Measurements from ENCODE around the gene PPP1R13B.
A peak's percentile ranks its signal among the peaks of the same experiment; 100 is the strongest.

PPP1R13B gene

DNA sequence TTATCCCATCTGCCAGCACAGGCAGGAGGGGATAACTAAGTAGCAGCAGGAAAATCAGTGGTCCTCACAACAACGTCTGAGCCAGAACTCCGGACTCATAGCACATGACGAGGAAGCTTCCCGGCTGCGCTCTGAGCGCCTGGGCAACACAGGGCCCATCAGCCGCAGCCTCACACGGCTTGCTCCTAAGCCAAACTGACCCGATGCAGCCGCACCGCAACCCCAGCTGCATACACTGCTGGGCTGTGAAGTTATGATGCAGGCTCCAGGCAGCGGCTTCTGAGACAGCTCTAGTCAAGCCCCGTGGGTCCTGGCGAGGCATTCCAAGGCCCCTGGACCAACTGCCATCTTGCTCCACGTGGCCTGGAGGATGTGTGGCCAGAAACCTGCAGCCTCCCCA lies 103.7 kb downstream of the PPP1R13B start:
- Histone ChIP-seq H3K27me3 (ENCODE audit: insufficient read depth, poor library complexity, severe bottlenecking) (no peaks in the 10 kb centered on the region), H3K4me3 (replicated peaks; ENCODE audit: insufficient read depth, low read length) (no peak overlapping the region), H3K27ac (replicated peaks) (no peak overlapping the region)
- no peak for DNase-seq (ENCODE audit: low read depth in 1 of 2, low spot score in 1 of 2)
- TF ChIP-seq SPI1 (IDR thresholded peaks at IDR 0.05; ENCODE audit: borderline replicate concordance, low read depth): no peak
- no peak for TF ChIP-seq GABPA (IDR thresholded peaks at IDR 0.05; ENCODE audit: low read depth)

DNA sequence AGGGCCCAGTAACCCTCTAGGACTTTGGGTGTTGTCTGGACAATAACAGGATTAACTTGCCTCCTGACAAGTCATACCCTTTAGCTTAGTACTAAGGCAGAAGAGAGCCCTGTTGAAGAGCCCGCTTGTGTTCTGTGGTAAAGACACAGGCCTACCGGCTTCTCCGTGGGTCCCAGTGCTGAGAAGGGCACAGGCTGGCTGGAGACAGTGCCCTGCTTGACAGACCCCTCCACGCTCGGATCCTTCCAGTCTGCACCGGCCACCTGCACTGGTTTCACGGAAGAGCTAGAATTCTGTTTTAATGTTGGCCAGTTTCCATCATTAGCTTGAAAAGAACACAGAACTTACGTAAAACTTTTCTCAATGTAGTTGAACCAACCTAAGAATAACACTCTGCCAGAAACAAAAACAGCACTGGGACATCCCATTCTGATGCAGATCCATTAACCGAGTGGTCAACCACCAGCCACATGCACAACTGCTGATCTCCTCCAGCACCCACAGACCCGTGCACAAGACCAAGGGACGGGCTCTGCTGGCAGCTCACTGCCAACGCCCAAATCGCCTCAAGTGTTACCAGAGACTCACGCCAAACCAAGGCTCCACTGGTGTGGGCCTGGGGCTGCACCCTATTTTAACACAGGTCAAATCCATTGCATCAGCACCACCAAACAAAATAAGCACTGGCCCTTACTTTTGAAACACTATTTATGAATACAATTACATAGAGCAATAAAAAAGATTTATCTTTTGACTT lies 104.7 kb downstream of the PPP1R13B start:
- no peak overlapping the region for H3K27ac ChIP-seq (replicated peaks)
- H3K27me3 ChIP-seq (ENCODE audit: insufficient read depth, poor library complexity, severe bottlenecking): no peaks in the 10 kb centered on the region
- H3K4me3 ChIP-seq (replicated peaks; ENCODE audit: insufficient read depth, low read length): no peak overlapping the region
- DNase-seq (ENCODE audit: low read depth in 1 of 2, low spot score in 1 of 2): no peak
- TF ChIP-seq REST (IDR thresholded peaks at IDR 0.05; ENCODE audit: insufficient replicate concordance, low read depth) (no peak), GABPA (IDR thresholded peaks at IDR 0.05; ENCODE audit: low read depth) (no peak), SPI1 (IDR thresholded peaks at IDR 0.05; ENCODE audit: borderline replicate concordance, low read depth) (no peak), POLR2AphosphoS5 (IDR thresholded peaks at IDR 0.05; ENCODE audit: low read depth) (no peak)
- TF ChIP-seq, protein P1, sequence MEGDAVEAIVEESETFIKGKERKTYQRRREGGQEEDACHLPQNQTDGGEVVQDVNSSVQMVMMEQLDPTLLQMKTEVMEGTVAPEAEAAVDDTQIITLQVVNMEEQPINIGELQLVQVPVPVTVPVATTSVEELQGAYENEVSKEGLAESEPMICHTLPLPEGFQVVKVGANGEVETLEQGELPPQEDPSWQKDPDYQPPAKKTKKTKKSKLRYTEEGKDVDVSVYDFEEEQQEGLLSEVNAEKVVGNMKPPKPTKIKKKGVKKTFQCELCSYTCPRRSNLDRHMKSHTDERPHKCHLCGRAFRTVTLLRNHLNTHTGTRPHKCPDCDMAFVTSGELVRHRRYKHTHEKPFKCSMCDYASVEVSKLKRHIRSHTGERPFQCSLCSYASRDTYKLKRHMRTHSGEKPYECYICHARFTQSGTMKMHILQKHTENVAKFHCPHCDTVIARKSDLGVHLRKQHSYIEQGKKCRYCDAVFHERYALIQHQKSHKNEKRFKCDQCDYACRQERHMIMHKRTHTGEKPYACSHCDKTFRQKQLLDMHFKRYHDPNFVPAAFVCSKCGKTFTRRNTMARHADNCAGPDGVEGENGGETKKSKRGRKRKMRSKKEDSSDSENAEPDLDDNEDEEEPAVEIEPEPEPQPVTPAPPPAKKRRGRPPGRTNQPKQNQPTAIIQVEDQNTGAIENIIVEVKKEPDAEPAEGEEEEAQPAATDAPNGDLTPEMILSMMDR (IDR thresholded peaks at IDR 0.05; ENCODE audit: insufficient read depth, low read length): no peak

- DNase-seq (ENCODE audit: low read depth in 1 of 2, low spot score in 1 of 2): no peak
- TF ChIP-seq GABPA (IDR thresholded peaks at IDR 0.05; ENCODE audit: low read depth) (no peak), REST (IDR thresholded peaks at IDR 0.05; ENCODE audit: insufficient replicate concordance, low read depth) (no peak), POLR2AphosphoS5 (IDR thresholded peaks at IDR 0.05; ENCODE audit: low read depth) (no peak), SPI1 (IDR thresholded peaks at IDR 0.05; ENCODE audit: borderline replicate concordance, low read depth) (no peak)
- TF ChIP-seq, protein P1 (IDR thresholded peaks at IDR 0.05; ENCODE audit: insufficient read depth, low read length): no peak
- no peak overlapping the region for H3K4me3 ChIP-seq (replicated peaks; ENCODE audit: insufficient read depth, low read length)
- H3K27me3 ChIP-seq (ENCODE audit: insufficient read depth, poor library complexity, severe bottlenecking): no peaks in the 10 kb centered on the region
- no peak overlapping the region for H3K27ac ChIP-seq (replicated peaks)
These were observed 105.5 kb downstream of the PPP1R13B start for GRCh38 chr14:103741876-103742275.

GRCh38 chr14:103740991-103741689 lies 106.2 kb downstream of the PPP1R13B start:
- Histone ChIP-seq H3K27ac (replicated peaks) (no peak overlapping the region), H3K27me3 (ENCODE audit: insufficient read depth, poor library complexity, severe bottlenecking) (no peaks in the 10 kb centered on the region), H3K4me3 (replicated peaks; ENCODE audit: insufficient read depth, low read length) (no peak overlapping the region)
- TF ChIP-seq SPI1 (IDR thresholded peaks at IDR 0.05; ENCODE audit: borderline replicate concordance, low read depth): peak; percentile 39; the same call in 1 of the 2 replicates
- TF ChIP-seq, protein P1 (IDR thresholded peaks at IDR 0.05; ENCODE audit: insufficient read depth, low read length): no peak
- TF ChIP-seq REST (IDR thresholded peaks at IDR 0.05; ENCODE audit: insufficient replicate concordance, low read depth): peak; percentile 47
- DNase-seq (ENCODE audit: low read depth in 1 of 2, low spot score in 1 of 2): no peak
